Prostate gland (tissue), 2 donors: ENCODE measurements around the gene TIMP3. TPM values are rescaled to one million over a fixed set of nuclear protein-coding genes. Genes with fewer than 3 reads are reported as not detected.

Experiments
- DNase-seq: peaks from one replicate; pipeline ENCODE4 v3.0.0-alpha.2; 2019; ENCODE audit warnings: low spot score
- H3K27ac ChIP-seq, 2 donors: fragments of 200-600 bp; sonication (generic); 2 replicates each; pipeline ENCODE4 v1.5.1; 2017 to 2019
- H3K27me3 ChIP-seq: fragments of 200-600 bp; sonication (generic); replicated peaks from 2 replicates; pipeline ENCODE4 v1.5.1; 2019; ENCODE audit not compliant: insufficient read depth
- H3K36me3 ChIP-seq, 2 donors: fragments of 200-600 bp; sonication (generic); 1 replicate in 1 of 2; 2 replicates in 1 of 2; pipeline versions ENCODE4 v1.5.1 to v1.8.1; 2017 to 2019
- H3K4me1 ChIP-seq: fragments of 200-600 bp; sonication (generic); replicated peaks from 2 replicates; pipeline ENCODE4 v1.5.1; 2019
- H3K4me3 ChIP-seq, 2 donors: fragments of 200-600 bp; sonication (generic); 2 replicates each; pipeline ENCODE4 v1.5.1; 2017 to 2019
- H3K9me3 ChIP-seq: fragments of 200-600 bp; sonication (generic); 2 replicates; pipeline ENCODE4 v1.5.1; 2017
- CTCF ChIP-seq, 4 experiments: fragments of 200-600 bp in 2 of 4; fragments of 450-650 bp in 2 of 4; sonication (generic) in 2 of 4; IDR thresholded peaks; 1 replicate in 3 of 4; 2 replicates in 1 of 4; pipeline ENCODE4 v1.5.1; 2016 to 2019; ENCODE audit warnings: antibody characterized with exemption in 4 of 4, mild to moderate bottlenecking in 2 of 4, moderate library complexity in 2 of 4
- POLR2A ChIP-seq: fragments of 450-650 bp; IDR thresholded peaks from one replicate; pipeline ENCODE4 v1.6.1; 2016; ENCODE audit warnings: antibody characterized with exemption, mild to moderate bottlenecking
- POLR2AphosphoS5 ChIP-seq: sonication (generic); formaldehyde crosslinking; IDR thresholded peaks from one replicate; pipeline ENCODE4 v1.6.1; 2017; ENCODE audit warnings: antibody characterized with exemption
- WGBS: methylation state at CpG from one replicate; pipeline ENCODE4 v1.1.5; 2018; 5-methylcytosine and 5-hydroxymethylcytosine counted together
- intact Hi-C: fragments of 100-400 bp; cut with DNase I; formaldehyde crosslinking; loops from one replicate; pipeline ENCODE4 v1.14.2; 2022
- total RNA-seq, 2 donors: library from RNA; depleted of rRNA; stranded (reverse); fragments of >200 nt; gene quantifications; one replicate each; pipeline ENCODE4 v1.1.0, GENCODE V29; 2016

The TIMP3 gene
- total RNA-seq, 2 donors from 2014 or later: 148 to 397 TPM

DNA sequence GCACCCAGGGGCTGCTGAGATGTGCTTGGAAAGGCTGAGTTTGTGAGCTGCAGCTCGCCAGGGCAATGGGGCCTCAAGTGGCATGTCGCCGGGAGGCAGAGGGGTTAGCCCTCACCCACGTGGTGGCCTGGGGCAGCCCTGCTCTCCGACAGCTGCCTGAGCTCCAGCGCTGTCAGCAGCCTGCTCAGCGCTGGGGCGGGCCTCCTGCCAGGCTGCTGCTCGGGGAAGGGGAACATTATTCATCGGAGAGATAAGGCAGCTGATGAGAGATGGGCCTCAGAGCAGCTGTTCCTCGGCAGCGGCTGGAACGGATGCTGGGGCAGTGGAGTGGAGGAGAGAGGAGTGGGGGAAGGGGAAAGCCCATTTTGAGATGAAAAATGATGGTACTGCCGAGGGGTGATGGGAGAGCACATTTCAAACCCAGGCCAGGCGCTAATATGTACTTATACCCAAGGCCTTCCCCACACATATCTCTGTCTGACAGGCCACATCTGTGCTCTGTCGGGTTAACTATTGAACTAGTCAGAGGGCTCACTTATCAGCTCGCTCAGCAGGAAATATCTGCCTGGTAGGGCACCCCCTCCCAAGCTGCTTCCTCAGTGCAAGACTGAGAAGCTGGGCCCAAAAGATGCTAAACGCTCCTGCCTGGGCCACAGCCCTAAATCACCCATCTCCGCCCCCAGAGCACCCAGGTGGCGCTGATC, 79.5 kb downstream of the TIMP3 start:
- no peaks in the 10 kb centered on the region for H3K4me1 ChIP-seq
- H3K36me3 ChIP-seq: no peaks in the 10 kb centered on the region
- 46% methylated on average over 18 of the region's 20 CpGs for WGBS
- H3K27ac ChIP-seq: no peak overlapping the region
- no peaks in the 10 kb centered on the region for H3K9me3 ChIP-seq
- no peak for TF ChIP-seq CTCF (IDR thresholded peaks at IDR 0.05)
- no peak for TF ChIP-seq POLR2AphosphoS5
- H3K27me3 ChIP-seq: no peaks in the 10 kb centered on the region
- H3K4me3 ChIP-seq: no peak overlapping the region
- intact Hi-C loops: loop anchor here (2.0 kb wide), 1 partner anchor 78 kb away; no protein-coding TSS in a partner anchor
- DNase-seq: no peak

GRCh38 chr22:32882360-32882755, 80.9 kb downstream of the TIMP3 start:
- intact Hi-C loops: no loop called here
- no peak for TF ChIP-seq POLR2A
- TF ChIP-seq CTCF (IDR thresholded peaks at IDR 0.05): no peak
- TF ChIP-seq POLR2AphosphoS5: no peak
- WGBS: 72% methylated on average over 4 of the region's 4 CpGs

GRCh38 chr22:32882774-32883530, 81.4 kb downstream of the TIMP3 start:
- no peak for TF ChIP-seq POLR2AphosphoS5
- no peak for TF ChIP-seq POLR2A
- no peak for TF ChIP-seq CTCF (IDR thresholded peaks at IDR 0.05)
- Histone ChIP-seq H3K4me1 (no peaks in the 10 kb centered on the region), H3K27me3 (no peaks in the 10 kb centered on the region), H3K4me3 (no peak overlapping the region), H3K27ac (no peak overlapping the region), H3K9me3 (no peaks in the 10 kb centered on the region), H3K36me3 (no peaks in the 10 kb centered on the region)
- DNase-seq: no peak
- WGBS: 88% methylated on average over 6 of the region's 6 CpGs
- intact Hi-C loops: no loop called here

More at GRCh38 chr22:32882360-32882755, 80.9 kb downstream of the TIMP3 start:
- Histone ChIP-seq H3K36me3 (no peaks in the 10 kb centered on the region), H3K27me3 (no peaks in the 10 kb centered on the region), H3K9me3 (no peaks in the 10 kb centered on the region), H3K4me1 (no peaks in the 10 kb centered on the region), H3K27ac (no peak overlapping the region), H3K4me3 (no peak overlapping the region)
- no peak for DNase-seq

DNA sequence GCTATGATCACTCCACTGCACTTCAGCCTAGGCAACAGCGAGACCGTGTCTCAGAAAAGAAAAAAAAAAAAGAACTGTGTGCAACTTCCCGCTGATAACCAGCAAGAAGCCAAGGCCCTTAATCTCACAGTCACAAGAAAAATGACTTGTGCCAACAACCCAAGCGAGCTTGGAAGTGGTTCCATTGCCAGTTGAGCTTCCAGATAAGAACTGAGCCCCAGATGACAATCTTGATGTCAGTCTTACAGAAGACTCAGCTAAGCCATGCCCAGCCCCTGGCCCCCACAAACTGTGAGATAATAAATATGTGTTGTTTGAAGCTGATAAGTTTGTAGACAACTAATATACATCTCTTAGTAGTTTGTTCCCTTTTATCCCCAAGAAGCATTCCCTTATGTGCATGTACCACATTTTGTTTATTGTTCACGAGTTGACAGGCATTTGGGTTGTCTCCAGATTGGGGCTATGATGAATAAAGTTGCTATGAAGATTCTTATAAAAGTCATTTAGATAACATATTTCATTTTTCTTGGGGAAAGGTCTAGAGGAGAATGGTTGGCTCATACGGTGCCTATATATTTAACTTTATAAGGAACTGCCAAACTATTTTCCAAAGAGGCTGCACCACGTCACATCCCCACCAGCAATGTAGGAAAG, 85.9 kb downstream of the TIMP3 start:
- H3K36me3 ChIP-seq: no peaks in the 10 kb centered on the region
- no peak overlapping the region for H3K27ac ChIP-seq
- intact Hi-C loops: no loop called here
- H3K9me3 ChIP-seq: no peaks in the 10 kb centered on the region
- TF ChIP-seq POLR2A: no peak
- TF ChIP-seq CTCF (IDR thresholded peaks at IDR 0.05): no peak
- TF ChIP-seq POLR2AphosphoS5: no peak
- H3K27me3 ChIP-seq: no peaks in the 10 kb centered on the region
- H3K4me1 ChIP-seq: no peaks in the 10 kb centered on the region
- 58% methylated on average over 7 of the region's 7 CpGs for WGBS
- DNase-seq: no peak
- H3K4me3 ChIP-seq: no peak overlapping the region
